ENCODE measurements around the gene KATNB1.

KATNB1 gene

GRCh38 chr16:57722210-57722499 lies 13.4 kb upstream of the KATNB1 start:
- no peak for DNase-seq (ENCODE audit: extremely low read depth, low read depth)
- TF ChIP-seq CTCF (IDR thresholded peaks at IDR 0.05; ENCODE audit: low read depth, low read length): no peak

- no peak for TF ChIP-seq CTCF (IDR thresholded peaks at IDR 0.05; ENCODE audit: low read depth, low read length)
- no peak for DNase-seq (ENCODE audit: extremely low read depth, low read depth)
These were observed 12.9 kb upstream of the KATNB1 start for GRCh38 chr16:57722651-57723050.

- no peak for TF ChIP-seq CTCF (IDR thresholded peaks at IDR 0.05; ENCODE audit: low read depth, low read length)
- DNase-seq (ENCODE audit: extremely low read depth, low read depth): no peak
These were observed 12.4 kb upstream of the KATNB1 start for GRCh38 chr16:57723170-57723569.

GRCh38 chr16:57724531-57724930 lies 11.0 kb upstream of the KATNB1 start:
- DNase-seq (ENCODE audit: extremely low read depth, low read depth): no peak
- no peak for TF ChIP-seq CTCF (IDR thresholded peaks at IDR 0.05; ENCODE audit: low read depth, low read length)

GRCh38 chr16:57725151-57725550 lies 10.4 kb upstream of the KATNB1 start:
- TF ChIP-seq CTCF (IDR thresholded peaks at IDR 0.05; ENCODE audit: low read depth, low read length): no peak
- no peak for DNase-seq (ENCODE audit: extremely low read depth, low read depth)

GRCh38 chr16:57725554-57725953 lies 10.0 kb upstream of the KATNB1 start:
- no peak for DNase-seq (ENCODE audit: extremely low read depth, low read depth)

GRCh38 chr16:57725976-57726375 lies 9.6 kb upstream of the KATNB1 start:
- no peak for DNase-seq (ENCODE audit: extremely low read depth, low read depth)
- no peak for TF ChIP-seq CTCF (IDR thresholded peaks at IDR 0.05; ENCODE audit: low read depth, low read length)

More at GRCh38 chr16:57725554-57725953, 10.0 kb upstream of the KATNB1 start:
- no peak for TF ChIP-seq CTCF (IDR thresholded peaks at IDR 0.05; ENCODE audit: low read depth, low read length)

Data from AG09319 (cell line).